H1 (cell line): ENCODE data around the gene ZNF221. TPM values are rescaled to one million over a fixed set of nuclear protein-coding genes. Genes with fewer than 3 reads are reported as not detected.

Experiments used
- CTCF ChIA-PET: fragments of 300-600 bp; sonication (Branson Sonifier 250); formaldehyde crosslinking; loops from one replicate; lab custom pipeline; 2021; ENCODE audit not compliant: partially characterized antibody; lab: Charles Lee
- POLR2A ChIA-PET: fragments of 300-600 bp; sonication (Branson Sonifier 250); formaldehyde crosslinking; loops from one replicate; lab custom pipeline; 2021; ENCODE audit warnings: inconsistent platforms; ENCODE audit not compliant: partially characterized antibody; lab: Charles Lee
- DNase-seq, 2 experiments: peaks; one replicate each; pipeline versions ENCODE4 v3.0.0 to v3.0.0-alpha.2; 2010 to 2022; ENCODE audit warnings: low spot score in 2 of 2, low read depth in 1 of 2, mixed read lengths in 1 of 2
- FAIRE-seq: peaks from 2 replicates; lab custom pipeline; 2011; peaks lifted over from hg19 to GRCh38; lab: Jason Lieb, UNC
- H2AFZ ChIP-seq: 2 replicates; pipeline ENCODE4 v1.8.1; 2012; ENCODE audit warnings: low read length, inconsistent platforms
- H2AK5ac ChIP-seq: 2 replicates; pipeline ENCODE4 v1.6.1; 2013; ENCODE audit warnings: low read depth, low read length
- H2BK120ac ChIP-seq: replicated peaks from 2 replicates; pipeline ENCODE3; 2013; ENCODE audit warnings: low read depth, low read length, inconsistent platforms
- H2BK12ac ChIP-seq: 2 replicates; pipeline ENCODE4 v1.6.1; 2013; ENCODE audit warnings: low read depth, low read length
- H2BK15ac ChIP-seq: 2 replicates; pipeline ENCODE4 v1.6.1; 2013; ENCODE audit warnings: low read length
- H2BK20ac ChIP-seq: 2 replicates; pipeline ENCODE4 v1.6.1; 2013; ENCODE audit warnings: low read length
- H2BK5ac ChIP-seq: 2 replicates; pipeline ENCODE4 v1.6.1; 2013; ENCODE audit warnings: low read depth, low read length
- H3K14ac ChIP-seq: 2 replicates; pipeline ENCODE4 v1.6.1; 2013; ENCODE audit warnings: inconsistent platforms; ENCODE audit not compliant: insufficient read length
- H3K18ac ChIP-seq: 2 replicates; pipeline ENCODE4 v1.6.1; 2013; ENCODE audit warnings: low read length; ENCODE audit errors: extremely low read depth
- H3K23ac ChIP-seq: 2 replicates; pipeline ENCODE4 v1.6.1; 2013; ENCODE audit warnings: inconsistent platforms; ENCODE audit not compliant: insufficient read length
- H3K23me2 ChIP-seq: 2 replicates; pipeline ENCODE4 v1.6.1; 2013; ENCODE audit warnings: low read depth, low read length
- H3K27ac ChIP-seq: 2 replicates; pipeline ENCODE4 v1.6.1; 2011; ENCODE audit warnings: low read depth, low read length, inconsistent platforms
- H3K27me3 ChIP-seq, 4 experiments: replicated peaks in 1 of 4; 1 replicate in 1 of 4; 2 replicates in 3 of 4; pipeline versions ENCODE4 v1.6.1 to v1.8.1; 2011 to 2013; ENCODE audit warnings: low read length in 3 of 4, mild to moderate bottlenecking in 3 of 4, inconsistent platforms in 2 of 4, mixed read lengths in 2 of 4, moderate library complexity in 1 of 4; ENCODE audit not compliant: control insufficient read depth in 3 of 4, insufficient read depth in 3 of 4; ENCODE audit errors: extremely low read depth in 1 of 4
- H3K36me3 ChIP-seq, 4 experiments: 2 replicates each; pipeline versions ENCODE4 v1.6.1 to v1.8.1; 2011 to 2013; ENCODE audit warnings: mild to moderate bottlenecking in 4 of 4, low read length in 3 of 4, moderate library complexity in 2 of 4, control low read depth in 1 of 4, inconsistent platforms in 1 of 4; ENCODE audit not compliant: insufficient read depth in 4 of 4, control insufficient read depth in 2 of 4
- H3K4ac ChIP-seq: replicated peaks from 2 replicates; pipeline ENCODE3; 2013; ENCODE audit warnings: low read length, low read depth, mixed read lengths, inconsistent platforms; ENCODE audit not compliant: insufficient read length
- H3K4me1 ChIP-seq, 4 experiments: replicated peaks in 1 of 4; 1 replicate in 1 of 4; 2 replicates in 3 of 4; pipeline versions ENCODE4 v1.6.1 to v1.8.1; 2011 to 2013; ENCODE audit warnings: low read length in 3 of 4, inconsistent platforms in 2 of 4, mixed read lengths in 1 of 4; ENCODE audit not compliant: insufficient read depth in 4 of 4, control insufficient read depth in 3 of 4
- H3K4me2 ChIP-seq, 2 experiments: 2 replicates each; pipeline versions ENCODE4 v1.6.1 to v1.8.1; 2011 to 2013; ENCODE audit warnings: low read depth in 2 of 2, low read length in 2 of 2, control low read depth in 1 of 2, inconsistent platforms in 1 of 2, mild to moderate bottlenecking in 1 of 2; ENCODE audit not compliant: insufficient read depth in 1 of 2
- H3K4me3 ChIP-seq, 4 experiments: fragments of 200-600, 300-600 bp in 1 of 4; sonication (generic), shearing (Covaris generic), sonication (Bioruptor Twin) in 1 of 4; 2 replicates each; pipeline versions ENCODE4 v1.5.1 to v1.8.1; 2011 to 2016; ENCODE audit warnings: low read length in 4 of 4, low read depth in 3 of 4, control low read depth in 2 of 4, inconsistent platforms in 2 of 4, mild to moderate bottlenecking in 2 of 4, mixed read lengths in 1 of 4, moderate library complexity in 1 of 4; ENCODE audit not compliant: insufficient read depth in 2 of 4; ENCODE audit errors: extremely low read depth in 1 of 4
- H3K56ac ChIP-seq: replicated peaks from 2 replicates; pipeline ENCODE3; 2013; ENCODE audit warnings: low read depth, mild to moderate bottlenecking, mixed read lengths, low read length, inconsistent platforms; ENCODE audit not compliant: insufficient read length
- H3K79me1 ChIP-seq: 2 replicates; pipeline ENCODE4 v1.6.1; 2013; ENCODE audit warnings: low read depth, low read length, control low read depth
- H3K79me2 ChIP-seq, 2 experiments: 2 replicates each; pipeline versions ENCODE4 v1.6.1 to v1.8.1; 2012 to 2013; ENCODE audit warnings: low read length in 2 of 2, mild to moderate bottlenecking in 2 of 2, inconsistent platforms in 1 of 2; ENCODE audit not compliant: insufficient read depth in 2 of 2, control insufficient read depth in 1 of 2
- H3K9ac ChIP-seq, 4 experiments: replicated peaks in 1 of 4; 1 replicate in 1 of 4; 2 replicates in 3 of 4; pipeline versions ENCODE4 v1.6.1 to v1.8.1; 2011 to 2013; ENCODE audit warnings: low read depth in 3 of 4, low read length in 3 of 4, control low read depth in 2 of 4, mild to moderate bottlenecking in 2 of 4, moderate library complexity in 2 of 4, inconsistent platforms in 1 of 4; ENCODE audit errors: extremely low read depth in 1 of 4
- H3K9me3 ChIP-seq, 2 experiments: 2 replicates each; pipeline versions ENCODE4 v1.6.1 to v1.8.1; 2012 to 2013; ENCODE audit warnings: mild to moderate bottlenecking in 2 of 2, moderate library complexity in 2 of 2, control low read depth in 1 of 2, inconsistent platforms in 1 of 2, low read depth in 1 of 2, low read length in 1 of 2, mixed read lengths in 1 of 2; ENCODE audit not compliant: insufficient read depth in 2 of 2
- H4K20me1 ChIP-seq, 2 experiments: replicated peaks in 1 of 2; 2 replicates each; pipeline versions ENCODE3 to v1.8.1; 2011 to 2013; ENCODE audit warnings: inconsistent platforms in 2 of 2, low read length in 2 of 2, mild to moderate bottlenecking in 1 of 2; ENCODE audit not compliant: insufficient read depth in 2 of 2, control insufficient read depth in 1 of 2
- H4K5ac ChIP-seq: 2 replicates; pipeline ENCODE4 v1.6.1; 2013; ENCODE audit warnings: low read length, low read depth, mixed read lengths, inconsistent platforms; ENCODE audit not compliant: insufficient read length
- H4K8ac ChIP-seq: 2 replicates; pipeline ENCODE4 v1.8.0; 2013; ENCODE audit warnings: mild to moderate bottlenecking, moderate library complexity, low read length, inconsistent platforms; ENCODE audit not compliant: insufficient read depth; ENCODE audit errors: extremely low read depth
- H4K91ac ChIP-seq: replicated peaks from 2 replicates; pipeline ENCODE3; 2013; ENCODE audit warnings: low read length, mixed read lengths, inconsistent platforms; ENCODE audit not compliant: insufficient read length
- CBX5 ChIP-seq: fragments of 300-800, 300-1000 bp; sonication (generic); IDR thresholded peaks from 2 replicates; pipeline ENCODE4 v1.7.1; 2016; ENCODE audit warnings: antibody characterized with exemption, low read length, low read depth
- CEBPB ChIP-seq: IDR thresholded peaks from 2 replicates; pipeline ENCODE4 v1.6.1; 2012; ENCODE audit warnings: low read depth, low read length
- CREB1 ChIP-seq: IDR thresholded peaks from 2 replicates; pipeline ENCODE4 v1.6.1; 2012; ENCODE audit warnings: inconsistent platforms
- KDM4A ChIP-seq: IDR thresholded peaks from one replicate; pipeline ENCODE4 v1.7.1; 2012; ENCODE audit warnings: low read depth, mild to moderate bottlenecking, moderate library complexity, low read length, inconsistent platforms; ENCODE audit not compliant: severe bottlenecking
- MAFK ChIP-seq: IDR thresholded peaks from 2 replicates; pipeline ENCODE4 v1.6.1; 2012; ENCODE audit warnings: low read depth, mild to moderate bottlenecking, improper control_type of control experiment, low read length
- RNF2 ChIP-seq: fragments of 200-900, 300-1000 bp; sonication (generic); IDR thresholded peaks from 2 replicates; pipeline ENCODE4 v1.7.1; 2016; ENCODE audit warnings: borderline replicate concordance, low read depth, mild to moderate bottlenecking, antibody characterized with exemption, low read length; ENCODE audit not compliant: poor library complexity, severe bottlenecking; ENCODE audit errors: missing control alignments
- SIX5 ChIP-seq: IDR thresholded peaks from 2 replicates; pipeline ENCODE4 v1.6.1; 2011; ENCODE audit warnings: mild to moderate bottlenecking, low read depth, low read length
- TAF1 ChIP-seq: IDR thresholded peaks from 2 replicates; pipeline ENCODE4 v1.6.1; 2011; ENCODE audit warnings: mild to moderate bottlenecking, low read depth, low read length
- YY1 ChIP-seq: IDR thresholded peaks from 2 replicates; pipeline ENCODE4 v1.6.1; 2011; ENCODE audit warnings: low read depth, mild to moderate bottlenecking, low read length
- WGBS, 2 experiments: shearing (Covaris generic) in 1 of 2; methylation state at CpG; one replicate each; pipeline versions ENCODE4 v1.1.6 to v1.1.7; 2013 to 2015; ENCODE audit warnings: low lambda C conversion rate in 2 of 2, mixed read lengths in 2 of 2, inconsistent platforms in 1 of 2, low coverage in 1 of 2, missing lambda C conversion rate in 1 of 2; ENCODE audit not compliant: insufficient replicate concordance in 2 of 2, insufficient coverage in 1 of 2, insufficient read length in 1 of 2; ENCODE audit errors: extremely low coverage in 1 of 2, missing lambda C conversion rate in 1 of 2; 5-methylcytosine and 5-hydroxymethylcytosine counted together
- polyA plus RNA-seq, 7 experiments: library from polyadenylated mRNA; depleted of rRNA in 3 of 7; stranded (reverse) in 5 of 7; unstranded in 2 of 7; fragments of >200 nt in 5 of 7; fragments of 200-250 nt in 2 of 7; gene quantifications; 1 replicate in 5 of 7; 2 replicates in 1 of 7; 4 replicates in 1 of 7; pipeline versions ENCODE4 v1.2.1 to v1.2.3, GENCODE V29; 2011 to 2013; ENCODE audit warnings: missing spikeins in 2 of 7, mixed read lengths in 2 of 7
- total RNA-seq: library from RNA; stranded (reverse); fragmentation: NEBNext Ultra II Directional; extraction: Animal tissue kit (Norgen Biotek cat#: 25700); gene quantifications from 2 replicates; pipeline ENCODE4 v1.2.1, GENCODE V29; 2021
- TF ChIP-seq, protein P1 (sequence below): IDR thresholded peaks from 2 replicates; pipeline ENCODE4 v1.6.1; 2011; ENCODE audit warnings: low read depth, mild to moderate bottlenecking, low read length; ENCODE audit not compliant: insufficient read depth

The ZNF221 gene
- total and polyA plus RNA-seq, 2 of the 8 experiments (the other 6 are each of a cell fraction or from before 2014, with no cell fraction given) = 0.50 to 8.4 TPM

DNA sequence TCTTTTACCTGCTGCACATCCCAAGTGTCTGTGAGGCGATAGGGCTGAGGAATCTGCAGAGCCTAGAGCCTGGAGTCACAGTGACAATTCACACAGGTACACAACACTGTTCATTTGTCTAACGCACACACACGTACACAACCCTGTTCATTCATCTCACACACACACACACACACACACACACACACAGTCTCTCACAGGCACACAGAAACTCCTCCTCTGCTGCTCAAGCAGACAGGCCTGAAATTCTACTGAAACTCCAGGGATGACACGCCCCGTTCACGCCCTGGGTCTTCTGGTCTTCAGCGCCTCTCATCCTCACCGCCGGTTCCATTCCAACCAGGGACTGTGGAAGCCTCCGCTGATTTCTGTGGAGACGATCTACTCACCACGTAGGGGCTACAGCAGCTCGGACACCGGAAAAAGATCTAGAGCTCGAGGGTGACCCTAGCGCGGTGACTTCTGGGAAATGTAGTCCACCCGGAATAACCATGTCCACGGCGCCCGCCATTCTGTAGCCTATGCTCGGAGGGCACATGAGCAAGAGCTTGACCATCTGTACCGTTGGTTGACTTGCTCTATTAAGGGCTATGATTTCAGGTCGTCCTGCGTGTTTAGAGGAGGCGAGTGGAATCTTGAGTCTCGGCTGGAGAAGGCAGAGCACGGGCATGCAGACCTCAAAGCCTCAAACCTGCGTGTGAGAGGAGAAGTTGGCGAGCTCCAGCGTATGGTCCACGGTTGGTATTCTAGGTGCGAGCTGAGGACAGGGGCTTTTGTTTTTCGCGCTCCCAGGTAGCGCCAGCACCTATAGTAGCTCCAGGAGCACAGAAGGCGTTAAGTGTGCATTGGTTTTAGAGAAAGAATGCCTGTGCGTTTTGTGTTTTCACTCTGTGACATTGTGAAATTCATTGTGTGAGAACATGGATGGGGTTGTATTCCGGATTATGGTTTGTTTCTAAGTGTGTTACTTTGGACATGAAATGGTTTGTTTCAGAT, 49.3 kb upstream of the ZNF221 start:
- no peak overlapping the region for H2BK120ac ChIP-seq
- POLR2A ChIA-PET = interaction anchor here (0.7 to 1.8 kb wide), 4 partner anchors 33 to 75 kb away, joined by 3 to 5 read pairs (median 4); partner anchors contain the start of genes ZNF221, ZNF283 and ZNF45
- 32% methylated on average over 39 of the region's 39 CpGs; no CpG with 5 or more reads in 1 of the 2 experiments for WGBS, 2 experiments
- TF ChIP-seq RNF2 = no peak
- peak; percentile 15; the same call in 1 of the 2 replicates for TF ChIP-seq TAF1
- no peak for TF ChIP-seq MAFK
- TF ChIP-seq YY1 = peak; percentile 90
- TF ChIP-seq CREB1 = no peak
- TF ChIP-seq, protein P1, sequence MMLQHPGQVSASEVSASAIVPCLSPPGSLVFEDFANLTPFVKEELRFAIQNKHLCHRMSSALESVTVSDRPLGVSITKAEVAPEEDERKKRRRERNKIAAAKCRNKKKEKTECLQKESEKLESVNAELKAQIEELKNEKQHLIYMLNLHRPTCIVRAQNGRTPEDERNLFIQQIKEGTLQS = no peak
- no peak for TF ChIP-seq CEBPB
- peak; percentile 99 for TF ChIP-seq KDM4A
- no peak for TF ChIP-seq CBX5
- TF ChIP-seq SIX5 = peak; percentile 58; the same call in 1 of the 2 replicates

More for the DNA sequence above, 49.3 kb upstream of the ZNF221 start:
- no peak overlapping the region for H3K14ac ChIP-seq
- H3K4ac ChIP-seq = peak overlapping the region; percentile 98
- peak overlapping the region; percentile 93 to 100 for H3K4me2 ChIP-seq
- H3K36me3 ChIP-seq = no peaks in the 10 kb centered on the region
- H2BK15ac ChIP-seq = 0 out of 2 replicates have a peak overlapping the region, but pooled peaks have one; percentile 82
- H2BK20ac ChIP-seq = no peak overlapping the region
- H3K9me3 ChIP-seq = peaks cover 11 to 27% of the 10 kb centered on the region in 2 experiments
- H2AK5ac ChIP-seq = no peak overlapping the region
- H3K4me3 ChIP-seq = peak overlapping the region; percentile 78 to 81 (median 79)
- peak overlapping the region; percentile 100 for H2AFZ ChIP-seq
- H3K23me2 ChIP-seq = peaks cover 6% of the 10 kb centered on the region
- FAIRE-seq (peak; percentile 93), DNase-seq (peak; percentile 33 to 88)
- peak overlapping the region; percentile 62; the same call in 1 of the 2 replicates for H2BK5ac ChIP-seq
- peak overlapping the region; percentile 68 for H4K5ac ChIP-seq
- no peaks in the 10 kb centered on the region for H4K20me1 ChIP-seq
- no peaks in the 10 kb centered on the region for H3K79me1 ChIP-seq
- H3K4me1 ChIP-seq = peaks cover 0 to 5% (median 1%) of the 10 kb centered on the region in 4 experiments; a peak in 2 of 7 replicates
- peak overlapping the region; percentile 95 for H3K18ac ChIP-seq
- H3K23ac ChIP-seq = no peak overlapping the region
- H3K9ac ChIP-seq = peak overlapping the region in 3 of 4 experiments; percentile 2 to 75 (median 4); a peak in 3 of 7 replicates
- no peak overlapping the region for H3K56ac ChIP-seq
- H3K79me2 ChIP-seq = no peaks in the 10 kb centered on the region
- H2BK12ac ChIP-seq = peak overlapping the region; percentile 82; the same call in 1 of the 2 replicates
- no peak overlapping the region for H3K27ac ChIP-seq
- CTCF ChIA-PET = no interaction called here
- H4K91ac ChIP-seq = peak overlapping the region; percentile 96
- H3K27me3 ChIP-seq = peaks cover 0 to 5% (median 2%) of the 10 kb centered on the region in 4 experiments; a peak in 4 of 7 replicates
- H4K8ac ChIP-seq = peak overlapping the region; percentile 91
